Measurements from ENCODE around the gene DNAH9. TPM values are rescaled to one million over a fixed set of nuclear protein-coding genes. Genes with fewer than 3 reads are reported as not detected.

The DNAH9 gene
- total and polyA plus RNA-seq, 5 donors: 0.20 to 0.47 (median 0.30) TPM; not detected in 1

DNA sequence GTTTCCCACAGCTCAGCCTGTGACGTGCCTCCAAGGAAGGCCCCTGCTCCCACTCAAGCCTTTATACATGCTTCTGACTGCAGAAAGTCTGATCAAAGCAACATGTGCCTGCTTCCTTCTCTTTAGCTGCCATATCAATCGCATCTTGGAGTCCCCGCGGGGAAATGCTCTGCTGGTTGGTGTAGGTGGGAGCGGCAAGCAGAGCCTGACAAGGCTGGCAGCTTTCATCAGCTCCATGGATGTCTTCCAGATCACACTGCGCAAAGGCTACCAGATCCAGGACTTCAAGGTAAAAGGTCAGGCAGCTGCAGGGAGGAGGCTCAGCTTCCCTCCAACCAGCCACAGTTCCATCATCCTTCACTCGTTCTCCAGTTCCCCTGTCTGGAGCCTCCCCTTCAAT, 209.3 kb downstream of the DNAH9 start:
- ATAC-seq (no peak), DNase-seq (no peak)
- Histone ChIP-seq H3K9me3 (ENCODE audit: control insufficient read depth, low read length) (no peaks in the 10 kb centered on the region), H3K4me1 (ENCODE audit: control insufficient read depth, insufficient read depth, low read length) (no peaks in the 10 kb centered on the region), H3K27ac (ENCODE audit: low read length) (no peak overlapping the region), H3K27me3 (ENCODE audit: control insufficient read depth, insufficient read depth) (no peaks in the 10 kb centered on the region), H3K4me3 (ENCODE audit: low read length) (no peak overlapping the region)
- intact Hi-C loops (cut with DNase I): no loop called here
- WGBS: 36% methylated on average over 7 of the region's 7 CpGs

DNA sequence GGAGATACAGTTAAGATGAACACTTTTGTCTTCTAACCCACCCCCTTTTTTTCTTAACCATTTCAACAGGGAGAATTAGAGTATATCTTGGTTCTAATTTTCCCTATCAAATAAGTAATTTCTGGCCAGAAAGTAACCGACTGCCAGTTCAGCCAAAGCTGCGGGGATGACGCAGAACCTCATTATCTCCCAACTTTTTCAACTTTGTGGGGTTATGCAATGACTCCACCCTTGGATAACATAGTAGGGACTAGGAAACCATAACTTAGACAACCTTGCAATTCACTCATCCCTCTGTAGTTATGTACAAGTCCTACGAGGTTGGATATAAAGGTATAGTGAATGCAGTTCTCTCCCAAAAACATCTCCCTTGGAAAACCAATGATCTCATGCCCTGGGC, 215.0 kb downstream of the DNAH9 start:
- Histone ChIP-seq H3K4me1 (ENCODE audit: control insufficient read depth, insufficient read depth, low read length) (no peaks in the 10 kb centered on the region), H3K27me3 (ENCODE audit: control insufficient read depth, insufficient read depth) (no peaks in the 10 kb centered on the region), H3K9me3 (ENCODE audit: control insufficient read depth, low read length) (no peaks in the 10 kb centered on the region), H3K4me3 (ENCODE audit: low read length) (no peak overlapping the region), H3K27ac (ENCODE audit: low read length) (no peak overlapping the region)
- ATAC-seq (peak; percentile 63 to 81), DNase-seq (peak in 2 of 3 donors; percentile 23 to 51)
- 68% methylated on average over 4 of the region's 4 CpGs for WGBS
- intact Hi-C loops (cut with DNase I): no loop called here

DNA sequence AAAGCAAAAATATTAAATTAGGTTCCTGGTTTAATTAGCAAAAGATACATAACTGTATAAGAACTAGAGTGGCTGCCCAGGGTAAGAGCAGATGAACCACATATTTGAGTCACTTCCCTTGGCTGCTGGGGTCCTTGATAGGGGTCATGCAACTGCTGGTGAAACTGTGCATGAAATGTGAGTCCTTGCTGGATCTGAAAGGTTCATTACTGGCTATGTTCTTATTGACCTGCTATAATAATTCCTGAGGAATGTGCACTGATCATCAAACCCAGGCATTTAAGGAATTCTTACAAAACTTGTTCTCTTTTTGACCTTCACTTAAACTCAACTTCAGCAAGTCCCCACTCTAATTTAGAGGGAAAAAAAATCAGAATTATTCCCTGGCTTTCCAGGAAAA, 215.6 kb downstream of the DNAH9 start:
- Histone ChIP-seq H3K27me3 (ENCODE audit: control insufficient read depth, insufficient read depth) (no peaks in the 10 kb centered on the region), H3K27ac (ENCODE audit: low read length) (no peak overlapping the region), H3K9me3 (ENCODE audit: control insufficient read depth, low read length) (no peaks in the 10 kb centered on the region), H3K4me3 (ENCODE audit: low read length) (no peak overlapping the region), H3K4me1 (ENCODE audit: control insufficient read depth, insufficient read depth, low read length) (no peaks in the 10 kb centered on the region)
- intact Hi-C loops (cut with DNase I): no loop called here
- DNase-seq: no peak
- ATAC-seq: no peak

DNA sequence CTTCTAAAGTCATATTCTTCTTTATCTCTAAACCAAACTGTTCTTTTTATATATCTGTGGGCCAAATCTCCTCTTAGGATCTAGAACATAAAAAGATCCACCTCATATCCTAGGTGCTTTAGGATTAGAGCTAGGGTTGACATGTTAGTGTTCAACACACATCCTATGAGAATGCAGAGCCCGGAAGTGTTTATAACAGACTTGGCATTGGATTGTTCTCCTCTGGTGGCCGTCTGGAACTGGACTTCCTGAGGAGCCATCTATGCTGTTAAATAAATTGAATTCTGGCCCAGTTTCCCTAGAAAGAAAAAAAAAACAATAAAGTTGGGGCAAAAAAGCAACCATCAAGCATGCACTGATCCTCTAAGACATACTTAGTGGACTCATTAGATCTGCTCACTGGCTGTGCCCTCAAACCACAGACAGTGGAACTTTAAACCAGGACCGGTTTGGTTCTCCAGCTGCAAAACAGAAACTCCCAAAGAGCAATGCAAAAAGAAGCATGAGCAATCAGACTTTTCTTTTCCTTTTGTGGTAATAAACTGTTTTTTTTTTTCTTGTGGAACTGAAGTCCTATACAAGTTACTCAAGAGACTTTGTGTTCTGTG, 216.5 kb downstream of the DNAH9 start:
- no peak overlapping the region for H3K27ac ChIP-seq (ENCODE audit: low read length)
- ATAC-seq: peak in 1 of 2 donors; percentile 61
- H3K4me1 ChIP-seq (ENCODE audit: control insufficient read depth, insufficient read depth, low read length): no peaks in the 10 kb centered on the region
- no peak for DNase-seq
- no peak overlapping the region for H3K4me3 ChIP-seq (ENCODE audit: low read length)
- intact Hi-C loops (cut with DNase I): no loop called here
- no peaks in the 10 kb centered on the region for H3K27me3 ChIP-seq (ENCODE audit: control insufficient read depth, insufficient read depth)
- no peaks in the 10 kb centered on the region for H3K9me3 ChIP-seq (ENCODE audit: control insufficient read depth, low read length)
- 41% methylated on average over 3 of the region's 3 CpGs for WGBS

DNA sequence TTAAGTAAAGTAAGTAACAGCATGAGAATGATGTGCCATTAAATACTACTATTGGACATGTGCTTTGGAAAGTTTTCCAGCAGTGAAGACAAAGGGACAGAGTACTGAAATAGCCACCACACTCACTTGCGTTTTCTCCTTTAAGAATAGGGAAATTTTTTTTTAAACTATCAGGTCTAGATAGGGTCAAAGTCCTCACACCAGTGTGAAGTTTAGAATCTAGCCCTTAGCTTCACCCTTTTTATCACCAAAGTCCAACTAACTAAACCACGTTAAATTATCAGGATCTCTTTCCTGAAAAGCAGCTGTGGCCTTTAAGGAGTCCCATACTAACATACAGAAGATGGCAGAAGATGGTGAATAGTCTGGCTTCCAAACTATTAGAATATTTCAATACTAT, 218.1 kb downstream of the DNAH9 start:
- WGBS: 77% methylated on average over 2 of the region's 2 CpGs
- DNase-seq: no peak
- no peaks in the 10 kb centered on the region for H3K4me1 ChIP-seq (ENCODE audit: control insufficient read depth, insufficient read depth, low read length)
- no peak for ATAC-seq
- intact Hi-C loops (cut with DNase I): no loop called here
- no peaks in the 10 kb centered on the region for H3K9me3 ChIP-seq (ENCODE audit: control insufficient read depth, low read length)
- H3K27ac ChIP-seq (ENCODE audit: low read length): no peak overlapping the region
- H3K27me3 ChIP-seq (ENCODE audit: control insufficient read depth, insufficient read depth): no peaks in the 10 kb centered on the region
- no peak overlapping the region for H3K4me3 ChIP-seq (ENCODE audit: low read length)

DNA sequence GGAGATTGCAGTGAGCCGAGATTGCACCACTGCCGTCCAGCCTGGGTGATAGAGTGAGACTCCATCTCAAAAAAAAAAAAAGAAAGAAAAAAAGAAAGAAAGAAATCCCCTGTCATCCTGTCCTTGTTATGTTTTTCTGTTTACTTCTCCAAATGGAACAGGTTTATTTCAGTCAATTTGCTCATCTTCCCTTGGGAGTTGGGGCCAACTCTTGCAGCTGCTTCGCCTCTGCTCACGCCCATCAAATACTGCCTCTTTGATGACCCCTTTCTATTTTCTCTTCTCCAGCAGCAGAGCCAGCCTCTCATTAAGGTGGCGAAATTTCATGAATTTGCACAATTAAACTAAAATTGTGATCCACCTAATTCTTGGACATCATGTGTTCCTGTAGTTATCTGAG, 225.6 kb downstream of the DNAH9 start:
- Histone ChIP-seq H3K4me3 (ENCODE audit: low read length) (no peak overlapping the region), H3K27ac (ENCODE audit: low read length) (no peak overlapping the region), H3K27me3 (ENCODE audit: control insufficient read depth, insufficient read depth) (no peaks in the 10 kb centered on the region), H3K4me1 (ENCODE audit: control insufficient read depth, insufficient read depth, low read length) (no peaks in the 10 kb centered on the region), H3K9me3 (ENCODE audit: control insufficient read depth, low read length) (no peaks in the 10 kb centered on the region)
- intact Hi-C loops (cut with DNase I): no loop called here
- no peak for ATAC-seq
- no peak for DNase-seq
- WGBS: 66% methylated on average over 5 of the region's 5 CpGs

DNA sequence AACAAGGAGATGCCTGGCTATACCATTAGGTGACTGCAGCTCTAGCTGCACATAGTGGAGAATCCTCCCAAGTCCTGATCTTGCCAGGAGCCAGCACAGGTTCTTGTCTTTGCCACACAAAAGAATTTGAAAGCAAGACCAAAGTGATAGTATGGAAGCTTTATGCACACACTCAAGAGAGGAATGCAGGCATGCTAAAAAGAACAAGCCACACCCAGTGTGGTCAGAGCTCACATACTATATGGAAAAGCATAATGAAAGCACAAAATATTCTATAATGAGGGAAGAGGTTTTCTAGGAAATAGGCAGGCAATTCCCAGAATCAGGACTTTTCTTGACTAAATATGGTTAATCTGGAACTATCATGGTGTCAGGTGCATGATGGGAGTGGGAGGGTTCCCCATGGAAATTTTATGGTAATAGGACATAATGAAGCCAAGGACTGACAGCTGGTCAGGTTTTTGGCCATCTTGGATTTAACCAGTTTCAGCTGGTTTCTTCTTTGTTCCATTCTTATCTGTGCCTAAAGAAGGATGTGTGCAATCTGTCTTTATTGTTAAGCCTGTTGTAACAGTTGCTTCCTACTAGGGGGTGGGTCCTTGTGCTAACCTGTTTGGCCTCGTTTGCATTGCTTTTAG, 227.4 kb downstream of the DNAH9 start:
- H3K27me3 ChIP-seq (ENCODE audit: control insufficient read depth, insufficient read depth): no peaks in the 10 kb centered on the region
- 42% methylated on average over 1 of the region's 1 CpG for WGBS
- intact Hi-C loops (cut with DNase I): no loop called here
- ATAC-seq (no peak), DNase-seq (no peak)
- no peaks in the 10 kb centered on the region for H3K9me3 ChIP-seq (ENCODE audit: control insufficient read depth, low read length)
- no peak overlapping the region for H3K4me3 ChIP-seq (ENCODE audit: low read length)
- no peaks in the 10 kb centered on the region for H3K4me1 ChIP-seq (ENCODE audit: control insufficient read depth, insufficient read depth, low read length)
- H3K27ac ChIP-seq (ENCODE audit: low read length): no peak overlapping the region

DNA sequence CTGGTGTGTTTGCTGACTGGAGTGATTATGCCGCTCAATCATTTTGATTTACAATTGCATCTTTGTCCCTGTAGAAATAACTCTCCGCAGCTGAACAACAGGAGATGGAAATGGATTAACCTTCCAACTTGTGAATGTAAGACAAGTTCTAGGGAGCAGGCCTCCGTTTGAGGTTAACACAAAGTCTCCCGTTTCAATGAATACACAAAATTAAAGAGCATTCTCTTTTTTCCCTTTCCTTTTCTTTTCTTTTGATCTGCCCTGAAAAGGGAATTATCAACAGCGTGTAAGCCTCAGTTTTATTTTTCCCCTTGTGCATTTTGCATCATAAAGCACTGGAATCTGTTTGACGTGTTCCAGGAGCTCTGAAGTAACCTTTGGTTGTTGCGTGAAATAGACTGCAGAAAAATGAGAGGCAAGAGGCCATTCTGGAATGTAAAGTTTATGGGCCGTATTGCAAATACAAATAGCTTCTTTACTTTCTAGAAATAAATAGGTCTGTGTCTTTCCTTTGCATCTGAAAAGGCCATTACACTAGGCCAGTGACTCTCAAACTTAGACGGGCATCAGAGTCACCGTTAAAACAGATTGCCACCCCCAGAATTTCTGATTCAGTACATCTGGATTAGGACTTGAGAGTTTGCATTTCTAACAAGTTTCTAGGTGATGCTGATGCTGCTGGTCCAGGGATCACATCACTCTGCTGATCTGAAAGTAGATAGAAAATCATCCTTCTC, 234.3 kb downstream of the DNAH9 start:
- H3K4me1 ChIP-seq (ENCODE audit: control insufficient read depth, insufficient read depth, low read length): no peaks in the 10 kb centered on the region
- intact Hi-C loops (cut with DNase I): no loop called here
- no peaks in the 10 kb centered on the region for H3K27me3 ChIP-seq (ENCODE audit: control insufficient read depth, insufficient read depth)
- 72% methylated on average over 10 of the region's 10 CpGs for WGBS
- ATAC-seq (no peak), DNase-seq (no peak)
- H3K9me3 ChIP-seq (ENCODE audit: control insufficient read depth, low read length): no peaks in the 10 kb centered on the region
- no peak overlapping the region for H3K27ac ChIP-seq (ENCODE audit: low read length)
- H3K4me3 ChIP-seq (ENCODE audit: low read length): no peak overlapping the region

DNA sequence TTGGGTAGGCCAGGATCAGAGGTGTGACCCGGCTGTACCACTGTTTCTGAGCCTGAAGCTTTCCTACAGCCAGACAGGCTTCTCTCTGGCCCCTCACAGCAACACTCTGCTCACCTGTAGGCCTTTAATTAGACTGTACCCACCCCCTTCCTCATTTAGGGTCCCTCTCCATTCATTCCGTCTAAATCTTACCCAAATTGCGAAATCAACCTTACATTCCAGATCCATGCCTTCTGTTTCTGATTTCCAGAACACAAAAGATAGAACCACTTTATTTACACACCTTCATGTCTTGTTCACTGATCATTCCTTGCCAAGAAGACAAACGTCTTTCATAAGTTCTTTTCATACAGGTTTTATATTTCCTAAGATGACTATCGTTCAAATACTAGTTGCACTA, 238.2 kb downstream of the DNAH9 start:
- Histone ChIP-seq H3K27me3 (ENCODE audit: control insufficient read depth, insufficient read depth) (no peaks in the 10 kb centered on the region), H3K27ac (ENCODE audit: low read length) (no peak overlapping the region), H3K9me3 (ENCODE audit: control insufficient read depth, low read length) (no peaks in the 10 kb centered on the region), H3K4me1 (ENCODE audit: control insufficient read depth, insufficient read depth, low read length) (no peaks in the 10 kb centered on the region), H3K4me3 (ENCODE audit: low read length) (no peak overlapping the region)
- ATAC-seq (no peak), DNase-seq (no peak)
- intact Hi-C loops (cut with DNase I): no loop called here
- 84% methylated on average over 5 of the region's 5 CpGs for WGBS

DNA sequence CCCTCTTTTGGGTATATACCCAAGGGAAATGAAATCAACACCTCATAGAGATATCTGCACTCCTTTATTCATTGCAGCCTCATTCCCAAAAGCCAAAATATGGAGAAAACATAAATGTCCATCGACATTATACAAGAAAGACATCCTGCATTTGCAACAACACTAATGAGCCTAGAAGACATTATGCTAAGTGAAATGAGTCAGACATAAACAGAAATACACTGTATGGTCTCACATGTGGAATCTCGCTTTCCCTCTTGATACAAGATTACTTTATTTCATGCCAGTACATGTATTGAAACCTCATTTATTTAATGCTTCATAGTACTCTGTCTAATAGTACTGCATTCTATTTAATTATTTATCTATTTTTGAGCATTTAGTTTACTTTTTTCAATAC, 241.8 kb downstream of the DNAH9 start:
- WGBS: 83% methylated on average over 2 of the region's 2 CpGs
- Histone ChIP-seq H3K9me3 (ENCODE audit: control insufficient read depth, low read length) (no peaks in the 10 kb centered on the region), H3K4me1 (ENCODE audit: control insufficient read depth, insufficient read depth, low read length) (no peaks in the 10 kb centered on the region), H3K4me3 (ENCODE audit: low read length) (no peak overlapping the region), H3K27ac (ENCODE audit: low read length) (no peak overlapping the region), H3K27me3 (ENCODE audit: control insufficient read depth, insufficient read depth) (no peaks in the 10 kb centered on the region)
- intact Hi-C loops (cut with DNase I): no loop called here
- DNase-seq (no peak), ATAC-seq (no peak)

DNA sequence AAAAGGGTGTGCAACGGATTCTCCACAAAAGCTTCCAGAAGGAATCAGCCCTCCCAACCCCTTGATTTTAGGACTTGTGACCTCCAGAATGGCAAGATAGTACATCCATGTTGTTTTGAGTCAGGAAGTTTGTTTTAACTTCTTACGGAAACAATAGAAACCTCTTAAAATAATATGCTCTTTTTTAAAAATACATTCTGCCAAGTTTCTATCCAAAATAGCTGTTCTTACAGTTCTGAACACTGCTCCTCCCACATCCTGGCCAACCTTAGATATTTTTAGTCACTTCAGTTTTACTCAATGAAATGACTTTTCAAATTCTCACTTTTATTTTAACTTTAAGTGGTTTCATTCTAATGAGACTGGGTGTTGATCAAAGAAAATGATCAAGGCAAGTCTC, 242.6 kb downstream of the DNAH9 start:
- no peaks in the 10 kb centered on the region for H3K27me3 ChIP-seq (ENCODE audit: control insufficient read depth, insufficient read depth)
- no peaks in the 10 kb centered on the region for H3K9me3 ChIP-seq (ENCODE audit: control insufficient read depth, low read length)
- intact Hi-C loops (cut with DNase I): no loop called here
- H3K4me1 ChIP-seq (ENCODE audit: control insufficient read depth, insufficient read depth, low read length): no peaks in the 10 kb centered on the region
- 29% methylated on average over 2 of the region's 2 CpGs for WGBS
- no peak overlapping the region for H3K27ac ChIP-seq (ENCODE audit: low read length)
- peak in 1 of 2 donors; percentile 39 for ATAC-seq
- no peak for DNase-seq
- no peak overlapping the region for H3K4me3 ChIP-seq (ENCODE audit: low read length)

All from right cardiac atrium (tissue), 5 donors.